Measurements from ENCODE around the gene RYR1. TPM values are rescaled to one million over a fixed set of nuclear protein-coding genes. Genes with fewer than 3 reads are reported as not detected.
A peak's percentile ranks its signal among the peaks of the same experiment; 100 is the strongest.

Gene RYR1
- total RNA-seq, 1 donor from 2014 or later: 0.03 TPM

DNA sequence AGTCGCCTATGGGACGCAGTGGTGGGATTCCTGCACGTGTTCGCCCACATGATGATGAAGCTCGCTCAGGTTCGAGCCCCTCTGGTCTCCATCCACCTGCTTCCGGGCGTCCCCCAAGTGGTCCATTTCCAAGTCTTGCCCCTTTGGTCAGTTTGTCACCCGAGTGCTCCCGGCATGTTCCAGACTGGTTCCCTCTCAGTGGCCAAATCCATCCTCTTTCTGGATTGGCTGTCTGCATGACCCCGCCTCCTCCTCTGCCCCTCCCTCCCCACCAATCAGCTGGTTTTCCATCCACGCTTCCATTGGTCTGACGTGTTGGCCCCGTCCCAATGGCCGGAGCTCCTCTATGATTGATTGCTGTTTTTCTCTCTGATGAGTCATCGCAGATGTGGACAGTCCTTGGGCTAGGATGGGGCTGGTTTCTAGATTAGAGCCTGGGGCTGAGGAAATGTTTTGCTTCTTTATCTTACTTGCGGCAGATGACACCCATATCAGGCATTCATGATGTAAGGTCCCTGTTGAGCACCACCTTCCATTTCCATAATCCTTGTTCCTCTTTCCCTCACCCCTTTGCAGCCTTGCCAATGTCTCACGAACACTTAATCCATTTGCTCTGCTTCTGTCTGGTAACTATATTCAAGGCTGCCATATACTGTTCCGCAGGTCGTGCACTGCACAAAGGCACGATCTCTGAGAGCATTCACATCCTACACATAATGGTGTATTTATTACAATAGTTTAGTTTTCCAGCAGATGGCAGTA lies 110.5 kb downstream of the RYR1 start:
- Mint-ChIP-seq H3K4me1 (ENCODE audit: unreplicated experiment) (peaks cover 5% of the 10 kb centered on the region), H3K9me3 (ENCODE audit: unreplicated experiment) (no peaks in the 10 kb centered on the region)

DNA sequence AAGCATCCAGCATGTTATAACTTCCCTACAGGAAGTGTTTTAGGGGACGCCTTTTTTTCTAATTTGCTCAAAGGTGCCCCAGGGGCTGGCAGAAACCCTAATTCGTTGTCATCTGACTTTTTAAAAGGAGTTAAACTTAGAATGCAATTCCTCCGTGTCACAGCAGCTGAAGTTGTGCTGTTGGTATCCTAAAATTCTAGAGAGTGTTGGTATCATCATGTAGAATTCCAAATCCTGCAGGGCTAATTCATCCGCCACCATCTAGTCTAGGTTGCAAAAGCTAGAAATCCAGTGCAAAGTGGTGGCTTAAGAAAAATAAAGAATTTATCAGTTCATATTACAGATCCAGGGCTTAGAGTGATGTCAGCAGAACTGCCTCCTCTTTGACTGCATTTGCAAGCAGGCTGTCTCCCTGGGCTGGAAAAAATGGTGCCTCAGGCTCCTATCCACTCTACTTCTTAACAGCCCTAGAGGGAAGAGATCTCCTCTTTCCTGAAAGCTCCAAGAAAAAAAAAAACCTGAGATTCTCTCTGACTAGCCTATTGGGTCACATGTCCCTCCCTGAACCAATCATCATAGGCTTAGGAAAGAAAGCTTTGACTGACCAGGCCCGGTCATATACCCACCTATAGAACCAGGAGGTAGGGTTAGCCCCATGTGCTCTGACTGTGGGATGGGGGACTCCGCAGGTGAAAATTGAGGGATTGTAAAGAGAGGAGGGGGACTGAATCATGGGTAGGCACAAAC lies 111.3 kb downstream of the RYR1 start:
- no peaks in the 10 kb centered on the region for H3K9me3 Mint-ChIP-seq (ENCODE audit: unreplicated experiment)
- H3K4me3 Mint-ChIP-seq (ENCODE audit: unreplicated experiment): no peak overlapping the region
- H3K36me3 Mint-ChIP-seq (ENCODE audit: unreplicated experiment): no peaks in the 10 kb centered on the region
- H3K4me1 Mint-ChIP-seq (ENCODE audit: unreplicated experiment): peaks cover 5% of the 10 kb centered on the region
- H3K27me3 Mint-ChIP-seq (ENCODE audit: unreplicated experiment): peaks cover 3% of the 10 kb centered on the region
- no peak overlapping the region for H3K27ac Mint-ChIP-seq (ENCODE audit: unreplicated experiment)
- DNase-seq (ENCODE audit: extremely low spot score, unreplicated experiment): no peak
- TF ChIP-seq, protein P1, sequence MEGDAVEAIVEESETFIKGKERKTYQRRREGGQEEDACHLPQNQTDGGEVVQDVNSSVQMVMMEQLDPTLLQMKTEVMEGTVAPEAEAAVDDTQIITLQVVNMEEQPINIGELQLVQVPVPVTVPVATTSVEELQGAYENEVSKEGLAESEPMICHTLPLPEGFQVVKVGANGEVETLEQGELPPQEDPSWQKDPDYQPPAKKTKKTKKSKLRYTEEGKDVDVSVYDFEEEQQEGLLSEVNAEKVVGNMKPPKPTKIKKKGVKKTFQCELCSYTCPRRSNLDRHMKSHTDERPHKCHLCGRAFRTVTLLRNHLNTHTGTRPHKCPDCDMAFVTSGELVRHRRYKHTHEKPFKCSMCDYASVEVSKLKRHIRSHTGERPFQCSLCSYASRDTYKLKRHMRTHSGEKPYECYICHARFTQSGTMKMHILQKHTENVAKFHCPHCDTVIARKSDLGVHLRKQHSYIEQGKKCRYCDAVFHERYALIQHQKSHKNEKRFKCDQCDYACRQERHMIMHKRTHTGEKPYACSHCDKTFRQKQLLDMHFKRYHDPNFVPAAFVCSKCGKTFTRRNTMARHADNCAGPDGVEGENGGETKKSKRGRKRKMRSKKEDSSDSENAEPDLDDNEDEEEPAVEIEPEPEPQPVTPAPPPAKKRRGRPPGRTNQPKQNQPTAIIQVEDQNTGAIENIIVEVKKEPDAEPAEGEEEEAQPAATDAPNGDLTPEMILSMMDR (IDR thresholded peaks at IDR 0.05): peak; percentile 71

More for the DNA sequence above, 110.5 kb downstream of the RYR1 start:
- peaks cover 10% of the 10 kb centered on the region for H3K27me3 Mint-ChIP-seq (ENCODE audit: unreplicated experiment)
- no peak overlapping the region for H3K4me3 Mint-ChIP-seq (ENCODE audit: unreplicated experiment)
- H3K36me3 Mint-ChIP-seq (ENCODE audit: unreplicated experiment): no peaks in the 10 kb centered on the region
- H3K27ac Mint-ChIP-seq (ENCODE audit: unreplicated experiment): no peak overlapping the region
- DNase-seq (ENCODE audit: extremely low spot score, unreplicated experiment): no peak
- TF ChIP-seq, protein P1 (IDR thresholded peaks at IDR 0.05): no peak

DNA sequence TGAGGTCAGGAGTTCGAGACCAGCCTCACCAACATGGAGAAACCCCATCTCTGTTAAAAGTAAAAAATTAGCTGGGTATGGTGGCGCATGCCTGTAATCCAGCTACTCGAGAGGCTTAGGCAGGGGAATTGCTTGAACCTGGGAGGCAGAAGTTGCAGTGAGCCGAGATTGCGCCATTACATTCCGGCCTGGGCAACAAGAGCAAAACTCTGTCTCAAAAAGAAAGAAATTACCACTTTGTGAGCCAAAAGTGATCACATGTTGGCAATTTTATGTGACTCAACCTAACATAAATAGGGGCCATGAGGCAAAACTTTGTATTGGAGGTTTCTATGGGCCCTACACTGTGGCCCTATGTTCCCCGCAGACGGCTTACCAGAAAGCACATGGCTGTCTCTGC lies 112.1 kb downstream of the RYR1 start:
- Mint-ChIP-seq H3K9me3 (ENCODE audit: unreplicated experiment) (no peaks in the 10 kb centered on the region), H3K4me3 (ENCODE audit: unreplicated experiment) (no peak overlapping the region)

DNA sequence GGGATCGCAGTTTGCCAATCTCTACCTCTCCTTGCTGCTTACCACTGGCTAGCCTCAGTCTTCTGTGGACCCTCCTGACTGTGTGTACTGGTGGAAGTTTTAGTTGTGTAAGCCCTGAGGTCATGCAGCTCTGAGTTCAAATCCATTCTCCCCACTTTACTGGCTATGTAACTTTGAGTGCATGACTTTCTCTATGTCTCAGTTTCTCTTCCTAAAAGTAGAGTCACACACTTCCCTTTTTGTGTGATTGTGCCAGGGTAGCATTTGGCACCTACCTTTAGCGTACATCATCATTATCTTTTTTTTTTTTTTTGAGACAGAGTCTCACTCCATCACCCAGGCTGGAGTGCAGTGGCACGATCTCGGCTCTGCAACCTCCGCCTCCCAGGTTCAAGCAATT lies 113.9 kb downstream of the RYR1 start:
- peaks cover 12% of the 10 kb centered on the region for H3K27me3 Mint-ChIP-seq (ENCODE audit: unreplicated experiment)
- no peak for DNase-seq (ENCODE audit: extremely low spot score, unreplicated experiment)

More for the DNA sequence above, 112.1 kb downstream of the RYR1 start:
- H3K4me1 Mint-ChIP-seq (ENCODE audit: unreplicated experiment): peaks cover 5% of the 10 kb centered on the region
- TF ChIP-seq, protein P1 (IDR thresholded peaks at IDR 0.05): no peak
- no peak overlapping the region for H3K27ac Mint-ChIP-seq (ENCODE audit: unreplicated experiment)
- H3K36me3 Mint-ChIP-seq (ENCODE audit: unreplicated experiment): no peaks in the 10 kb centered on the region
- DNase-seq (ENCODE audit: extremely low spot score, unreplicated experiment): no peak
- peaks cover 7% of the 10 kb centered on the region for H3K27me3 Mint-ChIP-seq (ENCODE audit: unreplicated experiment)

More for the DNA sequence above, 113.9 kb downstream of the RYR1 start:
- no peaks in the 10 kb centered on the region for H3K36me3 Mint-ChIP-seq (ENCODE audit: unreplicated experiment)
- no peak overlapping the region for H3K4me3 Mint-ChIP-seq (ENCODE audit: unreplicated experiment)
- H3K27ac Mint-ChIP-seq (ENCODE audit: unreplicated experiment): no peak overlapping the region
- TF ChIP-seq, protein P1 (IDR thresholded peaks at IDR 0.05): no peak
- no peaks in the 10 kb centered on the region for H3K9me3 Mint-ChIP-seq (ENCODE audit: unreplicated experiment)
- peaks cover 5% of the 10 kb centered on the region for H3K4me1 Mint-ChIP-seq (ENCODE audit: unreplicated experiment)
